ENCODE data around the gene FBXW11. TPM values are rescaled to one million over a fixed set of nuclear protein-coding genes. Genes with fewer than 3 reads are reported as not detected.
A peak's percentile ranks its signal among the peaks of the same experiment; 100 is the strongest.

Gene FBXW11
- total and polyA plus RNA-seq, 2 donors from 2014 or later = 16.0 to 44.4 TPM

DNA sequence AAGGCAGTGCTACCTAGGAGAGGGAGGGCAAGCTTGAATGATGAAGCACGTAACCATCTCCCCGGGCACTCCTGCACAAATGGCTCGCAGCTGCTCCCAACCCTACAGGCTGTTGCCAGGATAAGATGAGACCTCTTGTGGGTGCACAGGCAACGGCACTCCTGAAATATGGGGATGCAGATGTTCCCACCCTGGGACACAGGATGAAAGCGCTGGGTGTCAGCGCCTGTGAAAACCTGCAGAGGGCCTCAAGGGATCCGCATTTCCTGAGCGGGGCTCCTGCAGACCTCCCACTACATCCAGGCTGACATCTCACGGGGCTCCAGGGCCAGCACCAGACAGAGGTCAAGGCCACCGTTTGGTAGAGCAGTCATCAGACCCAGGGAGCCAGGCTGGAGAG is 160.1 kb downstream of the FBXW11 start:
- FAIRE-seq (no peak), DNase-seq (no peak)
- no peak overlapping the region for H3K9ac ChIP-seq (ENCODE audit: low read length in 3 of 3)
- H3K27me3 ChIP-seq (ENCODE audit: control insufficient read depth, insufficient read depth, low read length) = no peaks in the 10 kb centered on the region
- no peak overlapping the region for H3K27ac ChIP-seq (ENCODE audit: low read depth in 2 of 2, low read length in 2 of 2)
- H3K9me3 ChIP-seq (ENCODE audit: control insufficient read depth in 2 of 3, insufficient read depth in 1 of 3, low read length in 3 of 3) = no peaks in the 10 kb centered on the region
- no peak overlapping the region for H3K4me3 ChIP-seq (ENCODE audit: low read length in 3 of 3)
- TF ChIP-seq, protein P1, sequence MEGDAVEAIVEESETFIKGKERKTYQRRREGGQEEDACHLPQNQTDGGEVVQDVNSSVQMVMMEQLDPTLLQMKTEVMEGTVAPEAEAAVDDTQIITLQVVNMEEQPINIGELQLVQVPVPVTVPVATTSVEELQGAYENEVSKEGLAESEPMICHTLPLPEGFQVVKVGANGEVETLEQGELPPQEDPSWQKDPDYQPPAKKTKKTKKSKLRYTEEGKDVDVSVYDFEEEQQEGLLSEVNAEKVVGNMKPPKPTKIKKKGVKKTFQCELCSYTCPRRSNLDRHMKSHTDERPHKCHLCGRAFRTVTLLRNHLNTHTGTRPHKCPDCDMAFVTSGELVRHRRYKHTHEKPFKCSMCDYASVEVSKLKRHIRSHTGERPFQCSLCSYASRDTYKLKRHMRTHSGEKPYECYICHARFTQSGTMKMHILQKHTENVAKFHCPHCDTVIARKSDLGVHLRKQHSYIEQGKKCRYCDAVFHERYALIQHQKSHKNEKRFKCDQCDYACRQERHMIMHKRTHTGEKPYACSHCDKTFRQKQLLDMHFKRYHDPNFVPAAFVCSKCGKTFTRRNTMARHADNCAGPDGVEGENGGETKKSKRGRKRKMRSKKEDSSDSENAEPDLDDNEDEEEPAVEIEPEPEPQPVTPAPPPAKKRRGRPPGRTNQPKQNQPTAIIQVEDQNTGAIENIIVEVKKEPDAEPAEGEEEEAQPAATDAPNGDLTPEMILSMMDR (IDR thresholded peaks at IDR 0.05; ENCODE audit: borderline replicate concordance, extremely low read depth, insufficient read depth) = no peak
- intact Hi-C loops (cut with DNase I) = no loop called here
- H3K36me3 ChIP-seq (ENCODE audit: control insufficient read depth in 2 of 3, insufficient read depth in 3 of 3, low read length in 3 of 3) = no peaks in the 10 kb centered on the region
- H3K4me1 ChIP-seq (ENCODE audit: control insufficient read depth in 2 of 3, insufficient read depth in 2 of 3, low read depth in 1 of 3, low read length in 3 of 3) = no peaks in the 10 kb centered on the region

DNA sequence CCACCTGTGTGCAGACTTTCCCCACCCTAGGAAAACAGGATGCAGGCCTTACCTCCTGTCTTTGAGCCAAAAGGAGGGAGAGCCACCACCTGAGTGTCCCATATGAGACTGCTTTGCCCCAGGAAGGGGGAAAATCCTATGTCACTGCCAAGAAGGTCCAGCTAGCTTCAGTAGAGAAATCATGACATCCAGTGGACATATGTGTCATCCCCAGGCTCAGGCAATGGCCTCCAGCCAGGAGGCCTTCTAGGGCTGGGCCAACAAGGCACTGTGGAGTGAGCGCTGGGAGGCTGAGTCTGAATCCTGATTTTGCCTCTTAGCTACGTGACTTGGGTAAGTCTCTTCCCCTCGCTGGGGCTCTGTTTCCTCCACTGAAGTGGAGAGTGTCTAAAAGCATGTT is 160.6 kb downstream of the FBXW11 start:
- Histone ChIP-seq H3K9me3 (ENCODE audit: control insufficient read depth in 2 of 3, insufficient read depth in 1 of 3, low read length in 3 of 3) (no peaks in the 10 kb centered on the region), H3K4me1 (ENCODE audit: control insufficient read depth in 2 of 3, insufficient read depth in 2 of 3, low read depth in 1 of 3, low read length in 3 of 3) (no peaks in the 10 kb centered on the region), H3K27ac (ENCODE audit: low read depth in 2 of 2, low read length in 2 of 2) (no peak overlapping the region), H3K36me3 (ENCODE audit: control insufficient read depth in 2 of 3, insufficient read depth in 3 of 3, low read length in 3 of 3) (no peaks in the 10 kb centered on the region), H3K27me3 (ENCODE audit: control insufficient read depth, insufficient read depth, low read length) (no peaks in the 10 kb centered on the region), H3K9ac (ENCODE audit: low read length in 3 of 3) (no peak overlapping the region), H3K4me3 (ENCODE audit: low read length in 3 of 3) (no peak overlapping the region)
- TF ChIP-seq, protein P1 (IDR thresholded peaks at IDR 0.05; ENCODE audit: borderline replicate concordance, extremely low read depth, insufficient read depth) = no peak
- intact Hi-C loops (cut with DNase I) = no loop called here
- FAIRE-seq = no peak
- peak in 1 of 5 donors; percentile 31 for DNase-seq

DNA sequence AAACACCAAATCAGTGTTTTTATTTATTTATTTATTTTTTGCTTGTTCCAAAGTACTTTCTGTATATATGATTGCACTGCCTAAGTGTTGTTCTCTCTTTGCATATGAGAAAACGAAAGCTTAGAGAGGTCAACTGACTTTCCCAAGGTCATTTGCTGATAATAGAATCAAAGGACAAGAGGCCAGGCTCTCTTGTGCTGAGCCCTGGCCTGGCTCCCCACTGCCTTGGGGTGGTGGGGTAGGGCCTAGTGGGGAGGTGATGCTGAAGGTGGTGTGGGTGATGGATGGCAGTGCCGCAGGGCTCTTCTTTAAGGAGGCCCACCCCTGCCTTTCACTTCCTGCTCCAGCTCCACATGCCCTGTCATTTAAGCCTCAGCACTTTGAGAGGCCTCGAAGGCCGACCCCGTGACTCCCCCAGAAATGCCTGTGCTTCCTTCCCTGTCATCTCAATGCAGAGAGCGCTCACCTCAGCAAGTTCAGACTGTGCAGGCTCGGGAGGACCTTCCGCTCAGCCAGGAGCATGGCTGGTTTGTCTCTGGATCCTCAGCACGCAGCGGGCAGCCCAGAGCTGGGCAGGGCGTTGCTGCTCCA is 161.3 kb downstream of the FBXW11 start:
- Histone ChIP-seq H3K27ac (ENCODE audit: low read depth in 2 of 2, low read length in 2 of 2) (no peak overlapping the region), H3K27me3 (ENCODE audit: control insufficient read depth, insufficient read depth, low read length) (no peaks in the 10 kb centered on the region), H3K4me1 (ENCODE audit: control insufficient read depth in 2 of 3, insufficient read depth in 2 of 3, low read depth in 1 of 3, low read length in 3 of 3) (no peaks in the 10 kb centered on the region), H3K36me3 (ENCODE audit: control insufficient read depth in 2 of 3, insufficient read depth in 3 of 3, low read length in 3 of 3) (no peaks in the 10 kb centered on the region), H3K9ac (ENCODE audit: low read length in 3 of 3) (no peak overlapping the region), H3K4me3 (ENCODE audit: low read length in 3 of 3) (no peak overlapping the region), H3K9me3 (ENCODE audit: control insufficient read depth in 2 of 3, insufficient read depth in 1 of 3, low read length in 3 of 3) (no peaks in the 10 kb centered on the region)
- FAIRE-seq (no peak), DNase-seq (peak in 1 of 5 donors; percentile 13)
- TF ChIP-seq, protein P1 (IDR thresholded peaks at IDR 0.05; ENCODE audit: borderline replicate concordance, extremely low read depth, insufficient read depth) = no peak
- intact Hi-C loops (cut with DNase I) = no loop called here
